Measurements from ENCODE around the gene CTTNBP2NL.
"Not testable (repeated sequence)": the region's sequence is repeated elsewhere in the genome, so short reads cannot be mapped to it uniquely, and the experiment has no call there.

The CTTNBP2NL gene

GRCh38 chr1:112387807-112388206 is 8.2 kb upstream of the CTTNBP2NL start:
- no peak for DNase-seq

- no peak for DNase-seq
Observed at GRCh38 chr1:112388436-112388835, 7.6 kb upstream of the CTTNBP2NL start.

DNA sequence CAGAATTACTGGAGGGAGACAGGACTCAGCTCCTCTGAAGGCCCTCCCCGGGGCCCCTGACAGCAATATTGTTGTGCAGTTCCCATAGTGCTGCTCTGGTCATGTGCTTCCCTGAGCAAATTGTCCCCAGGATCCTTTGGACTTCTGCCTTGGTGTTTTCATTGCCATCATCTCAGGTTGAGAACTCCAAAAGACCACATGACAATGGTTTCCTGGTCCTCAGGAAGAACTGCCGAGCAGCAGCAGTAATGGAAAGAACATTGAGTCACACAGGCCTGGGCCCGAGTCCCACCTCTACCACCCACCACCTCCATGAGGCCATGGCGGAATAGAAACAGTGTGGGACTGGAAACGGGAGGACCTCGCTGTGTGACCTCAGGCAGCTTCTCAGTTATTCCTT is 6.3 kb upstream of the CTTNBP2NL start:
- no peak for DNase-seq

GRCh38 chr1:112390335-112390734 is 5.7 kb upstream of the CTTNBP2NL start:
- not testable (repeated sequence) for DNase-seq

GRCh38 chr1:112390775-112391602 is 5.0 kb upstream of the CTTNBP2NL start:
- peak; percentile 33 to 78 for DNase-seq

DNA sequence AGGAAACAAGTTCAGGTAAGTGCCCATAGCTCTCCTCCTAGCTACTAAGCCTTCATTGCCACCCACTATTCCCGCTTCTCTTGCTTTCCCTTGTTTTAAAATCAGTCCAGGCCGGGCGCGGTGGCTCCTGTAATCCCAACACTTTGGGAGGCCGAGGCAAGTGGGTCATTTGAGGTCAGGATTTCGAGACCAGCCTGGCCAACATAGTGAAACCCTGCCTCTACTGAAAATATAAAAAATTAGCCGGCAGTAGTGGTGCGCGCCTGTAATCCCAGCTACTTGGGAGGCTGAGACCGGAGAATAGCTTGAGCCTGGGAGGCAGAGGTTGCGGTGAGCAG is 4.4 kb upstream of the CTTNBP2NL start:
- no peak for DNase-seq

- no peak for DNase-seq
Observed at GRCh38 chr1:112393631-112393974, 2.4 kb upstream of the CTTNBP2NL start.

DNA sequence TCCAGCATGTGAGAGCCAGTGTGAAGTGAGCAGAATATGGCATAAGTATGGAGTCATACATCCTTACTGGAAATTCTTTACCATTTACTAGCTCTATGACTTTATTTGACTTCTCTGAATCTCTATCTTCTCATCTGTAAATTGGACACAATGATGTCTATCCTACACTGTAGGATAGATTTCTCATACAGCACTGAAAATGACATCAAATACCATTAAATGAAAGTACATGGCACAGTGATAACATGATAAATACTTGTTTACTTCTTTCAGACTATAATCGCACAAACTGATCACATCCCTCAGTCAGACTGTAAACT is 1.3 kb upstream of the CTTNBP2NL start:
- DNase-seq: no peak

GRCh38 chr1:112395256-112395820 is 676 bp upstream of the CTTNBP2NL start:
- DNase-seq: no peak

DNA sequence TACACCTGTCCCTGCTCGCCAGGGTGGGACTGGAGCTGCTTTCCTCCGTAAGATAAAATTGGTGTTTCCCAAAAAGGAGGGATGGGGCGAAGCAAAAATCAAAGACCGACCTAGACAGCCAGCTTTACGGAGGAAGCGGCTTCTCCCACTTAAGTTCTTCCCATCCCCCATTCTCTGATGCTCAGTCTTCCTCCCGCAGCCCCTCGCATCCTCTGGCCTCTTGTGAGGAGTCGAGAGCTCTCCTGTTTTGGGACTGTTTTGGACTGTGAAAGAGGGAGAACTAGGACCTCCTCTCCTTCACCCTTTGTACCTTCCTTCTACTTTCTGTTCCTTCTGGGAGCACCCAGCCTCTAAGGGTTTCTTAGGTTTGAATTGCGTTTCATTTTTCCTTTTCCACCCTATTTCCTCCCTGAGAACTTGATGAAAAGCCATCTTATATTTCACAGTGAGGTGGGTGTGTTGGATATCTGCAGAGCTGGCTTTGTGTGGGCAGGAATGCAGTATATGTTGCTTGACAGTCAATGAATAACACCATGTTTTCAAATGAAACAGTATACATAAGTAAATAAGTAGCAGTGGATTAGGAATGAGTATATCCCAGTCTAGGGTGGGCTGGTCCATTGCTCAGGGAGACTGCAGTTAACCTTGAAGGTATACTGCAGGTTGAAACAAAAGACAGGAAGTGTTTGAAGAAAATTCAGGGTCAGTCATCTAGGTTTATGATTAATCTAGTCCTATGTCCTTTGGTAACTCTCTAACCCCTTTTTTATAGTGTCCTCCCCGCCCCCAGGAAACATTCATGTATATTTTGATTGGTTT is 848 bp downstream of the CTTNBP2NL start:
- DNase-seq: no peak

DNA sequence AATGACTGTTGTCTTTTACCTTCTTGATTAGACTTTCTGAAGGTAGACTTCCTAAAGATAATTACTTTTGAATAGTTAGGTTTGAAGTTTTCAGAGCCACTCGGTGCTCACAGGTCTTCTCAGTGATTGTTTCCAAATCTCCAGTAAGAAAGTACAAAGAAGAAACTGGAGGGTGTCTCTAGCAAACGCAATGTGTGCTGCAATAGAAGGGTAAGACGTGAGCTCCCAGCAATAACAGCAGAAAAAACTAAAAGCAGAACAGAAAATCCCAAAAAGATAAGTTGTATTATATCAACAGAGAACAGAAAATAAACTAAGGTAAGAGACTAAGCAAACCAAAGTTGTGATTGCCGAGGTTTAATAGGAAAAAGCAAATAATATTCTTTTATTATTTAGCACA is 1.8 kb downstream of the CTTNBP2NL start:
- no peak for DNase-seq

DNA sequence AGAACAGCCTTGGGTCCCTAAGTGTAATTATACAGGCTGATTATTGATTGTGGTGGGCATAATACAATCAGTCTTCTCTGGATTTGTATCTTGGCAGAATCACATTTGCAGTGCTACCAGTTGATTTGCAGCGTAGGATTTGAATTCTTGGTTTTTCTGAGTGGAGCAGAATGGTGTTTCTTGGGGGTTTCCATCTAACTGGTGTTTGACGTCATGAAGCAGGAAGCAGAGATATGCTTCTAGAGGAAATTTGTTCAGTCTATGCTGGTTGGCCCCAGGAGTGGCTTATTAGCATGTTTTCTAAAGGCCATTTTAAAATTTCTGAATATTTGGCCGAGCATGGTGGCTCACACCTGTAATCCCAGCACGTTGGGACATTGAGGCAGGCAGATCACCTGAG is 3.4 kb downstream of the CTTNBP2NL start:
- no peak for DNase-seq

DNA sequence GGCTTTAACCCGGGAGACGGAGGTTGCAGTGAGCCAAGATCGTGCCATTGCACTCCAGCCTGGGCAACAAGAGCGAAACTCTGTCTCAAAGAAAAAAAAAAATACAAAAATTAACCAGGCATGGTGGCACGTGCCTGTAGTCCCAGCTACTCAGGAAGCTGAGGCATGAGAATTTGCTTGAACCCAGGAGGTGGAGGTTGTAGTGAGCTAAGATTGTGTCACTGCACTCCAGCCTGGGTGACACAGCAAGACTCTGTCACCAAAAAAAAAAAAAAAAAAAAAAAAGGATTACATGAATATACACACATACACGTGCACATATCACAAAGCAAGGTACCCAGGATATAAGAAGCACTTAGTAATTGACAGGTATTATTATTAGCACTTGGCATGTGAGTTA is 4.7 kb downstream of the CTTNBP2NL start:
- not testable (repeated sequence) for DNase-seq

- DNase-seq: no peak
Observed at GRCh38 chr1:112402682-112403643, 6.9 kb downstream of the CTTNBP2NL start.

- DNase-seq: no peak
Observed at GRCh38 chr1:112406771-112407170, 10.8 kb downstream of the CTTNBP2NL start.

GRCh38 chr1:112409414-112409813 is 13.4 kb downstream of the CTTNBP2NL start:
- DNase-seq: no peak

DNA sequence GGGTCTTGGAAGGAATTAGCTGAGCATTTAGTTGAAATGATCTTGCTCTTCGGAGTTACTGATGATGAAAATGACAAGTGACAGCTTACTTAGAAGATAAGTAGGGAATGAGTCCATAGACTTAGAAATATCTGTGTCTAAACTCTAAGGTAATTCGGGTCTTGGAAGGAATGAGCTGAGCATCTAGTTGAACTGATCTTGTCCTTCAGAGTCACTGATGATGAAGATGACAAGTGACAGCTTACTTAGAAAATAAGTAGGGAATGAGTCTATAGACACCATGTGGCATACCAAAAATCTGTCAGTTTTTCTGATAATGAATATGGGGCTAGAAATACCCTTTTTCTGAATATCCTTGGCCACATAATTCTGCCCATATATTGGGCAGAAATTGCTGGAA is 14.7 kb downstream of the CTTNBP2NL start:
- DNase-seq: no peak

DNA sequence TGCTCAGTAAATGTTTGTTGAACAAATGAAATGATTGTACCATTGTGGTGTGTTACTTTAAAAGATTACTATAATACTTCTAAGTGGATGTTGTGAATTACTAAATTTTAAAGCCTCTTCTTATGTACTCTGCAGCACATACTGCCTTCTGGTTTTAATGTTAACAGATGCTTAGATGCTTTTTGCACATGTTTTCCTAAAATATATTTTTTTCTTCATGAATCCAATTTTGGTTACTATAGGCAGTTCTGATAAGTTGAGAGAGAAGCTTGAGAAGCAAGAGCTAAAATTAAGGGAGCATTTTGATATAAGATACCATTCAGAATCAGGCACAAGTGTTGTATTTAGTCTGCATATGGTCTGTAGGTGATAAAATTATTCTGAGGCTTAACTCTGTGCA is 21.3 kb downstream of the CTTNBP2NL start:
- DNase-seq: no peak

DNA sequence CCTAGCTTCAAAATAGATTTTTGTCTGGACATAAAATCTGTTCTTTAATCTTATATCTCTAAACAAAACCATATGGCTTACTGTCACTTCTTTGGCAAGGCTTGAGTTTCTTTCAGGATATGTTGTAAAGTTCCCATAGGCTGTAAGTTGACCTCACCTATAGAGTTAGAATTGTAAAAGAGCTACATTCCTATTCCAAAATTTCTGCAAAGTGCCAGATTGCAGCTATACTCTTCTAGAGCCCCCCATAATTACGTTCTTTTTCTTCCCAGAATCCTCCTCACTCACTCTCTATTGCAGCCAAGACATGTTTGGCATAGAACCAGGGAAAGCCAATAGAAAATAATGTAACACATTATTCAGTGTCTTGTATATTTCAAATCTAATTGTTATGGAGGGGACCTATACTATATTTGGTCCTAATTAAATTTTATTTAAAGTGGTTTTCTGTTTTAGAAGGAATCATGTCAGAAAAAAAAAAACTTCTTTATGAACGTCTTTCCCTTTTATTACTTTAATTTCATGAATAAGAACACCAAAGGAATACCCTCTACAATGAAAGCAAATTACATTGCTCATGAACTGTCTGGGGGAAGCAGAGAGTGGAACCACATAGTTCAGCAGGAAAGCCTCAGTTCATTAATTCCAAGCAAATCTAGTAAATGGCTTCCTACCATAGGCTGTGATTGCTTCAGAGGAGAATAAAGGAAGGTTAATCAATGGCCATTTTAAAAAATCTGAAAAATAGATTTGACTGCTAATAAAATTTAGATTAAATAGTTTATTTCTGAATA is 22.3 kb downstream of the CTTNBP2NL start:
- no peak for DNase-seq

- no peak for DNase-seq
Observed at GRCh38 chr1:112423207-112423606, 27.2 kb downstream of the CTTNBP2NL start.

DNA sequence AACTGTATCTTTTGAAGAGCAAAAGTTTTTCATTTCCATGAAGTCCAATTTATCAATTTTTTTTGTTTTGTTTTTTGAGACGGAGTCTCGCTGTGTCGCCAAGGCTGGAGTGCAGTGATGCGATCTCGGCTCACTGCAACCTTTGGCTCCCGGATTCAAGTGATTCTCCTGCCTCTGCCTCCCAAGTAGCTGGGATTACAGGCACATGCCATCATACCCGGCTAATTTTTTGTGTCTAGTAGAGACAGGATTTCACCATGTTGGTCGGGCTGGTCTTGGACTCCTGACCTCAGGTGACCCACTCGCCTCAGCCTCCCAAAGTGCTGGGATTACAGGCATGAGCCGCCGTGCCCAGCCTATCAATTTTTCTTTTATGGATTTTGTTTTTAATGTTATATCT is 27.7 kb downstream of the CTTNBP2NL start:
- DNase-seq: not testable (repeated sequence)

DNA sequence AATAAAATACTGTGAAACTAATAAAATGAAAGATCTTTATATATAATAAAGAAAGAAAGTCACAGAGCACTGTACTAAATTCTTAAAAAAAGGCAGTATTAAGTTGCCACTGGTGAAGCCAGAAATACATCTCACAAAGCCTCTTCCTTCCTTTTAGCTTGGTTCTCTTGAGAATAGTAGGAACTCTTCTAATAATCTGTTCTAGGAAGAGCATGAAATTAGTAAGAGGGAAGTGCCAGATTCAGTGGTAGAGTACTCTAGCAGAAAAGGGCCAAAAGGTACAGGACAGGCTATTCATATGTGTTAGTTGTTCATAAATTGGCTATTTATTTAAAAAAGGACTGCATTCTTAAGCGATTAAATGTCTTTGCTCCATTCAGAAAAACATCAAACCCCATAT is 33.7 kb downstream of the CTTNBP2NL start:
- DNase-seq: no peak

Measured in bone marrow (tissue), 2 donors.